HepG2 (cell line): ENCODE data around the gene LAMTOR1. TPM values are rescaled to one million over a fixed set of nuclear protein-coding genes. Genes with fewer than 3 reads are reported as not detected.

Experiments
- ADNP ChIP-seq: sonication (generic); formaldehyde crosslinking; IDR thresholded peaks from 2 replicates; pipeline ENCODE4 v1.4.0; 2020; ENCODE audit warnings: missing genetic modification reagents
- ATF1 ChIP-seq: IDR thresholded peaks from 2 replicates; pipeline ENCODE4 v1.6.1; 2016; ENCODE audit warnings: mild to moderate bottlenecking, control low read depth
- CBX5 ChIP-seq: sonication (generic); formaldehyde crosslinking; IDR thresholded peaks from 2 replicates; pipeline ENCODE4 v1.4.0; 2020; ENCODE audit warnings: missing genetic modification reagents, borderline replicate concordance
- E2F5 ChIP-seq: sonication (generic); formaldehyde crosslinking; conservative IDR thresholded peaks from 2 replicates; pipeline ENCODE4 v1.4.0; 2020; ENCODE audit warnings: missing genetic modification reagents
- ELF4 ChIP-seq: sonication (generic); formaldehyde crosslinking; IDR thresholded peaks from 2 replicates; pipeline ENCODE4 v1.5.0; 2020; ENCODE audit warnings: missing genetic modification reagents, mild to moderate bottlenecking, moderate library complexity, borderline replicate concordance
- FOXO1 ChIP-seq: sonication (generic); formaldehyde crosslinking; IDR thresholded peaks from 2 replicates; pipeline ENCODE4 v1.4.0; 2020; ENCODE audit warnings: missing genetic modification reagents
- ISL2 ChIP-seq: sonication (generic); formaldehyde crosslinking; IDR thresholded peaks from 2 replicates; pipeline ENCODE4 v1.5.0; 2020; ENCODE audit warnings: missing genetic modification reagents
- KLF12 ChIP-seq: sonication (generic); formaldehyde crosslinking; IDR thresholded peaks from 2 replicates; pipeline ENCODE4 v1.4.0; 2020; ENCODE audit warnings: missing genetic modification reagents, borderline replicate concordance
- MAFK ChIP-seq, 2 experiments: IDR thresholded peaks in 1 of 2; conservative IDR thresholded peaks in 1 of 2; 2 replicates each; pipeline ENCODE4 v1.6.1; 2011; ENCODE audit warnings: improper control_type of control experiment in 2 of 2, low read length in 2 of 2
- NFKB2 ChIP-seq: sonication (generic); formaldehyde crosslinking; IDR thresholded peaks from 2 replicates; pipeline ENCODE4 v1.4.0; 2020; ENCODE audit warnings: missing genetic modification reagents, borderline replicate concordance
- PLSCR1 ChIP-seq: sonication (generic); formaldehyde crosslinking; IDR thresholded peaks from 2 replicates; pipeline ENCODE4 v1.5.0; 2020; ENCODE audit warnings: missing genetic modification reagents, mild to moderate bottlenecking, borderline replicate concordance
- SALL2 ChIP-seq: sonication (generic); formaldehyde crosslinking; IDR thresholded peaks from 2 replicates; pipeline ENCODE4 v1.8.1; 2023; ENCODE audit warnings: mild to moderate bottlenecking, missing genetic modification reagents, inconsistent platforms
- SMAD9 ChIP-seq: sonication (generic); formaldehyde crosslinking; IDR thresholded peaks from 2 replicates; pipeline ENCODE4 v1.5.1; 2020; ENCODE audit warnings: mild to moderate bottlenecking, missing genetic modification reagents
- SP4 ChIP-seq: sonication (generic); formaldehyde crosslinking; IDR thresholded peaks from 2 replicates; pipeline ENCODE4 v1.8.1; 2023; ENCODE audit warnings: mild to moderate bottlenecking, missing genetic modification reagents
- SRSF9 ChIP-seq: fragments of 200-400 bp; formaldehyde crosslinking; IDR thresholded peaks from 2 replicates; pipeline ENCODE4 v1.6.1; 2018; ENCODE audit warnings: borderline replicate concordance, mild to moderate bottlenecking, low read depth, low read length; ENCODE audit not compliant: insufficient read depth, poor library complexity, severe bottlenecking
- ZBTB7B ChIP-seq: sonication (generic); formaldehyde crosslinking; IDR thresholded peaks from 2 replicates; pipeline ENCODE4 v1.4.0; 2020; ENCODE audit warnings: missing genetic modification reagents
- ZFP41 ChIP-seq: sonication (generic); formaldehyde crosslinking; IDR thresholded peaks from 2 replicates; pipeline ENCODE4 v1.4.0; 2020; ENCODE audit warnings: mild to moderate bottlenecking, missing genetic modification reagents, borderline replicate concordance
- ZNF143 ChIP-seq: sonication (generic); formaldehyde crosslinking; IDR thresholded peaks from 2 replicates; pipeline ENCODE4 v1.4.0; 2020; ENCODE audit warnings: missing genetic modification reagents
- ZNF225 ChIP-seq: sonication (generic); formaldehyde crosslinking; IDR thresholded peaks from 2 replicates; pipeline ENCODE4 v1.4.0; 2020; ENCODE audit warnings: mild to moderate bottlenecking, missing genetic modification reagents
- ZNF335 ChIP-seq: sonication (generic); formaldehyde crosslinking; IDR thresholded peaks from 2 replicates; pipeline ENCODE4 v1.4.0; 2020; ENCODE audit warnings: missing genetic modification reagents
- ZNF441 ChIP-seq: sonication (generic); formaldehyde crosslinking; IDR thresholded peaks from 2 replicates; pipeline ENCODE4 v1.7.0; 2021; ENCODE audit warnings: missing genetic modification reagents, borderline replicate concordance
- ZNF678 ChIP-seq: sonication (generic); formaldehyde crosslinking; IDR thresholded peaks from 2 replicates; pipeline ENCODE4 v1.4.0; 2020; ENCODE audit warnings: mild to moderate bottlenecking, missing genetic modification reagents
- ZSCAN21 ChIP-seq: sonication (generic); formaldehyde crosslinking; IDR thresholded peaks from 2 replicates; pipeline ENCODE4 v1.8.0; 2022; ENCODE audit warnings: mild to moderate bottlenecking, missing genetic modification reagents, moderate library complexity, borderline replicate concordance
- ZSCAN30 ChIP-seq: sonication (generic); formaldehyde crosslinking; IDR thresholded peaks from 2 replicates; pipeline ENCODE4 v1.5.0; 2020; ENCODE audit warnings: mild to moderate bottlenecking, missing genetic modification reagents
- polyA plus RNA-seq, 8 experiments: library from polyadenylated mRNA; depleted of rRNA in 3 of 8; stranded (reverse) in 7 of 8; unstranded in 1 of 8; fragments of >200 nt; fragmentation: Illumina TruSeq in 4 of 8; extraction: Trizol in 4 of 8; gene quantifications; 2 replicates each; pipeline versions ENCODE4 v1.2.1 to v1.2.3, GENCODE V29; 2011 to 2016; ENCODE audit warnings: low read depth in 4 of 8, missing spikeins in 1 of 8, mixed read lengths in 1 of 8; ENCODE audit not compliant: insufficient read depth in 1 of 8
- total RNA-seq, 5 experiments: library from RNA; depleted of rRNA; stranded (reverse); fragments of >200 nt; fragmentation: Illumina TruSeq; extraction: Trizol; gene quantifications; 2 replicates each; pipeline ENCODE4 v1.2.3, GENCODE V29; 2016; ENCODE audit warnings: low read depth in 1 of 5
- TF ChIP-seq, protein P1 (sequence below): sonication (generic); formaldehyde crosslinking; IDR thresholded peaks from 2 replicates; pipeline ENCODE4 v1.8.1; 2023; ENCODE audit warnings: mild to moderate bottlenecking, missing genetic modification reagents, borderline replicate concordance
- TF ChIP-seq, protein P2 (sequence below): sonication (generic); formaldehyde crosslinking; IDR thresholded peaks from 2 replicates; pipeline ENCODE4 v1.5.0; 2020; ENCODE audit warnings: missing genetic modification reagents

The LAMTOR1 gene
- total and polyA plus RNA-seq, 2 of the 13 experiments (the other 11 are each of a cell fraction or from before 2014, with no cell fraction given): 60.4 to 66.0 TPM

- no peak; the same call in 1 of the 2 replicates for TF ChIP-seq NFKB2 (CRISPR knock-in tag)
- no peak for TF ChIP-seq ZNF678
- no peak for TF ChIP-seq CBX5 (CRISPR knock-in tag)
- no peak for TF ChIP-seq KLF12 (CRISPR knock-in tag)
- no peak for TF ChIP-seq ZSCAN21 (CRISPR knock-in tag)
- TF ChIP-seq, protein P1, sequence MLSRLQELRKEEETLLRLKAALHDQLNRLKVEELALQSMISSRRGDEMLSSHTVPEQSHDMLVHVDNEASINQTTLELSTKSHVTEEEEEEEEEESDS (CRISPR knock-in tag): no peak
- TF ChIP-seq SRSF9: no peak
- peak; percentile 90 for TF ChIP-seq SP4
- TF ChIP-seq ELF4 (CRISPR knock-in tag): peak; percentile 89
- TF ChIP-seq SMAD9: no peak
- TF ChIP-seq, protein P2, sequence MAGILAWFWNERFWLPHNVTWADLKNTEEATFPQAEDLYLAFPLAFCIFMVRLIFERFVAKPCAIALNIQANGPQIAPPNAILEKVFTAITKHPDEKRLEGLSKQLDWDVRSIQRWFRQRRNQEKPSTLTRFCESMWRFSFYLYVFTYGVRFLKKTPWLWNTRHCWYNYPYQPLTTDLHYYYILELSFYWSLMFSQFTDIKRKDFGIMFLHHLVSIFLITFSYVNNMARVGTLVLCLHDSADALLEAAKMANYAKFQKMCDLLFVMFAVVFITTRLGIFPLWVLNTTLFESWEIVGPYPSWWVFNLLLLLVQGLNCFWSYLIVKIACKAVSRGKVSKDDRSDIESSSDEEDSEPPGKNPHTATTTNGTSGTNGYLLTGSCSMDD (CRISPR knock-in tag): no peak
- TF ChIP-seq ISL2 (CRISPR knock-in tag): 0 out of 2 replicates have a peak, but pooled peaks have one; percentile 29
- no peak for TF ChIP-seq ZSCAN30
- TF ChIP-seq MAFK (conservative IDR thresholded peaks at IDR 0.05 in 1 of 2, IDR thresholded peaks at IDR 0.05 in 1 of 2; ENCODE audit: low read length in 2 of 2): no peak
- no peak for TF ChIP-seq ADNP
- TF ChIP-seq ZNF441 (CRISPR knock-in tag): no peak
- no peak for TF ChIP-seq ZFP41
- TF ChIP-seq ATF1 (CRISPR knock-in tag): peak; percentile 93
- peak; percentile 94 for TF ChIP-seq E2F5
- peak; percentile 96 for TF ChIP-seq ZNF143
- TF ChIP-seq PLSCR1 (CRISPR knock-in tag): no peak; the same call in 1 of the 2 replicates
- peak; percentile 46; the same call in 1 of the 2 replicates for TF ChIP-seq SALL2 (CRISPR knock-in tag)
- TF ChIP-seq ZBTB7B (CRISPR knock-in tag): no peak
- peak; percentile 78 for TF ChIP-seq ZNF335
- TF ChIP-seq FOXO1 (CRISPR knock-in tag): no peak; the same call in 1 of the 2 replicates
- TF ChIP-seq ZNF225 (CRISPR knock-in tag): no peak
Measured at GRCh38 chr11:72080326-72081183, 22.5 kb downstream of the LAMTOR1 start, which contains the start of the genes LRRC51 and NUMA1 (continued).
